AG04449 (cell line): ENCODE results near the gene PPP5C.

Experiments
- CTCF ChIA-PET: fragments of 350-600 bp; formaldehyde crosslinking; extraction: SDS; loops from one replicate; lab custom pipeline; 2021; ENCODE audit warnings: antibody characterized with exemption; lab: Yijun Ruan, JAX
- POLR2A ChIA-PET: fragments of 400-600, 350-600 bp; formaldehyde crosslinking; extraction: SDS; loops from one replicate; lab custom pipeline; 2020; ENCODE audit warnings: antibody characterized with exemption, inconsistent platforms; lab: Yijun Ruan, JAX
- DNase-seq: peaks from one replicate; pipeline ENCODE4 v3.0.0-alpha.2; 2010; ENCODE audit warnings: low read depth, low spot score
- H3K4me3 ChIP-seq: 2 replicates; pipeline ENCODE4 v1.5.1; 2011; ENCODE audit warnings: low read depth, mild to moderate bottlenecking, control low read depth, low read length
- CTCF ChIP-seq: IDR thresholded peaks from one replicate; pipeline ENCODE4 v1.5.1; 2011; ENCODE audit warnings: mild to moderate bottlenecking, moderate library complexity, low read length, control low read depth, inconsistent platforms; ENCODE audit not compliant: insufficient read depth; ENCODE audit errors: missing control alignments

Gene PPP5C

GRCh38 chr19:46368116-46368515, 21.2 kb downstream of the PPP5C start:
- no peak for DNase-seq
- no peak for TF ChIP-seq CTCF
- POLR2A ChIA-PET, result no interaction called here
- CTCF ChIA-PET, result interaction anchor here (1.0 to 1.4 kb wide), 4 partner anchors 9 to 174 kb away, joined by 3 to 4 read pairs (median 4); partner anchors contain the start of gene PPP5C
- no peak overlapping the region for H3K4me3 ChIP-seq

GRCh38 chr19:46369817-46370216, 22.9 kb downstream of the PPP5C start:
- no peak overlapping the region for H3K4me3 ChIP-seq

GRCh38 chr19:46371371-46371901, 24.5 kb downstream of the PPP5C start:
- ChIA-PET CTCF (interaction anchor here (0.7 to 1.7 kb wide), 5 partner anchors 9 to 91 kb away, joined by 4 to 8 read pairs (median 4); partner anchors contain the start of gene PPP5C), POLR2A (no interaction called here)
- TF ChIP-seq CTCF, result no peak
- no peak overlapping the region for H3K4me3 ChIP-seq
- no peak for DNase-seq

More at GRCh38 chr19:46369817-46370216, 22.9 kb downstream of the PPP5C start:
- TF ChIP-seq CTCF, result no peak
- DNase-seq, result no peak
- ChIA-PET CTCF (interaction anchor here (0.6 to 1.2 kb wide), 5 partner anchors 8 to 167 kb away, joined by 3 to 7 read pairs (median 4); no protein-coding TSS in a partner anchor), POLR2A (no interaction called here)

GRCh38 chr19:46372901-46373490, 26.1 kb downstream of the PPP5C start:
- ChIA-PET CTCF (interaction anchor here (0.8 to 1.9 kb wide), 12 partner anchors 8 to 93 kb away, joined by 3 to 8 read pairs (median 4); partner anchors contain the start of gene PPP5C), POLR2A (no interaction called here)
- no peak overlapping the region for H3K4me3 ChIP-seq
- peak; percentile 41 for TF ChIP-seq CTCF
- no peak for DNase-seq

GRCh38 chr19:46373491-46374359, 26.8 kb downstream of the PPP5C start:
- CTCF ChIA-PET, result interaction anchor here (0.8 to 2.1 kb wide), 10 partner anchors 9 to 113 kb away, joined by 3 to 7 read pairs (median 4); partner anchors contain the start of gene PPP5C

More at GRCh38 chr19:46373491-46374359, 26.8 kb downstream of the PPP5C start:
- POLR2A ChIA-PET, result interaction anchor here (0.6 kb wide), 1 partner anchor 21 kb away, joined by 4 read pairs; no protein-coding TSS in a partner anchor
- no peak for TF ChIP-seq CTCF
- no peak overlapping the region for H3K4me3 ChIP-seq
- DNase-seq, result no peak
